Measurements from ENCODE around the gene LPAR2.
"Not testable (repeated sequence)": the region's sequence is repeated elsewhere in the genome, so short reads cannot be mapped to it uniquely, and the experiment has no call there.

The LPAR2 gene

DNA sequence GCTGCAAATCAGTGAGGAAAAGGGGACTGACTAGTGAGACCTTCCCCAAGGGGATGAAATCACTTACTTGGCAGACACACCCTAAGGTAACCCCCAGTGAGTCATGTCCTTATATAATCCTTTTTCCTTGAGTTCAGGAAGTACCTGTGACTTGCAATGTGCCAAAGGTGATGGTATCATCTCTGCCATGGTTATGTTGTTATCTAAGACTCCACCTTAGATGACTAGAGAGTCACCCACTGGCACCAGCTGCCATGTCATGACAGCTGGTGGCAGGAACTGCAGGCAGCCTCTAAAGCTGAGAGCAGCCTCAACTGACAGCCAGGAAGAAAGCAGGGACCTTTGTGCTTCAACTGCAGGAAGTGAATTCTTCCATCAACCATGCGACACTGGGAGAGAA, 22.0 kb downstream of the LPAR2 start:
- H3K4me1 ChIP-seq (ENCODE audit: insufficient read depth, low read length) = peaks cover 20% of the 10 kb centered on the region
- H3K36me3 ChIP-seq (ENCODE audit: insufficient read depth, low read length) = no peaks in the 10 kb centered on the region
- H3K9ac ChIP-seq (ENCODE audit: low read depth, low read length) = no peak overlapping the region
- H3K9me3 ChIP-seq (ENCODE audit: control insufficient read depth, insufficient read depth, low read length) = no peaks in the 10 kb centered on the region

DNA sequence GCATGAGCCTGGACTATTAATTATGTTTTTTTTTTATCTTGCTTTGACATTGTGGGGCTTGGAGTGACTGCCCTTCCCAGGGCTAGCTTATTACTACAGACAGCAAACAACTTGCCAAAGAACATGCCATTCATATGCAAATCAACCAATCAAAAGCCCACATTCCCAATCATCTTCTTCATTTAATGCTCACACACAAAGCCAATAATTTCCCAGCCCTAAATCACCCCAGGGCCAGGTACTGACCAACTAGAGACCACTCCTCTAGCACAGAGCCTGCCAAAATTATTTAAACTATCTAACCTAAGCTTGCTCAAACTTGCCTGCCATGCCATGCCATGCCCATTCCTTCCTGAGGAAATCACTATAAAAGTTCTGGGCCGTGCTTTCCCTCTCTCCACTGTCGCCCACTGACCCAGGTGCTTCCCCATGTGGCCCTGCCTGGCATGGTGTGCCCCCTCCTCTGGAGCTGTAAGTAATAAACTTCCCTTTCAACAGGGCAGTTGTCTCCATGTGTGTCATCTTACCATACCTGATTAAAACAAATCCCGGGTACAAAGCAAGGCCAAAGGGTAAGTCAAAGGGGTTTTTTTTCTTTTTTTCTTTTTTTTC, 25.2 kb downstream of the LPAR2 start:
- peaks cover 20% of the 10 kb centered on the region for H3K4me1 ChIP-seq (ENCODE audit: insufficient read depth, low read length)

DNA sequence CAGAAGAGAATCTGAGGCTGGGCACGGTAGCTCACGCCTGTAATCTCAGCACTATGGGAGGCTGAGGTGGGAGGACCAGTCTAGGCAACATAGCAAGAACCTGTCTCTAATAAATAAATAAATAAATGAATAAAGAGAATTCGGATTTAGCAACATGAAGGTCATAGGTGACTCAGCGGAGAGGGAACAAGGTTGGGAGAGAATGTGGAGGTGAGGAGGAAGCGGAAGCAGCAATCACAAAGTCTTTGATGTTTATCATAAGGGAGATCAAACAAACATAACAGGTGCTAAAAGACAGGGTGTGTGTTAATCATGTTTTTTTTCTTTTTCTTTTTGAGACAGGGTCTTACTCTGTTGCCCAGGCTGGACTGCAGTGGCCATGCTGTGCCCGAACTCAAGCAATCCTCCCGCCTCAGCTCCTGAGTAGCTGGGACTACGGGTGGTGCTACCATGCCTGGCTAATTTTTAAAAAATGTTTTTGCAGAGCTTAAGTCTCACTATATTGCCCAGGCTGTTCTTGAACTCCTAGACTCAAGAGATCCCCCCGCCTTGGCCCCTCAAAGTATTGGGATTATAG, 25.8 kb downstream of the LPAR2 start:
- Histone ChIP-seq H3K9me3 (ENCODE audit: control insufficient read depth, insufficient read depth, low read length) (no peaks in the 10 kb centered on the region), H3K36me3 (ENCODE audit: insufficient read depth, low read length) (no peaks in the 10 kb centered on the region), H3K4me1 (ENCODE audit: insufficient read depth, low read length) (peaks cover 20% of the 10 kb centered on the region), H3K9ac (ENCODE audit: low read depth, low read length) (no peak overlapping the region)

More for the DNA sequence above, 25.2 kb downstream of the LPAR2 start:
- no peaks in the 10 kb centered on the region for H3K9me3 ChIP-seq (ENCODE audit: control insufficient read depth, insufficient read depth, low read length)
- no peak overlapping the region for H3K9ac ChIP-seq (ENCODE audit: low read depth, low read length)
- H3K36me3 ChIP-seq (ENCODE audit: insufficient read depth, low read length) = no peaks in the 10 kb centered on the region

DNA sequence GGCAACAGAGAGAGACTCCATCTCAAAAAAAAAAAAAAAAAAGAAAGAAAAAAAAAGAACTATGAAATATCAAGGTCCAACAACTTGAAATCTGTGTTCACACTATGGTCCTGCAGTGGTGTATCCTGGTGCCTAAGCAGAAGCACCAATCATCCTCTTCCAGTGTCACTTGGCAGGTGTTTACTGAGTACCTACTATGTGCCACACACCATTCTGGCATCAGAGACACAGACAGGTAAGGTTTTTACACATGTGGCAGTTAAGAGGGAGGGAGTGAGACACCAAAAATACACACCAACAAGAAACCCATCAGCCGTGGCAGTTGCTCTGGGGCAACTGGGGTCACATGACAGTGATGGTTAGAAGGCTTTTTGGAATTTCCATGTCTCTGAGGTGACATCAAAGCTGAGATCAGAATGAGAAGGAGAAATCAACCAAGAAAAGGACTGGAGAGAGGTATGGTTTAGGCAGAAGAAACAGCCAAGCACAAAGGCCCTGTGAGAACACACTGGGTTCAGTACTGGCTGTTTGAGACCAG, 27.2 kb downstream of the LPAR2 start:
- Histone ChIP-seq H3K9ac (ENCODE audit: low read depth, low read length) (no peak overlapping the region), H3K36me3 (ENCODE audit: insufficient read depth, low read length) (no peaks in the 10 kb centered on the region), H3K4me1 (ENCODE audit: insufficient read depth, low read length) (peaks cover 15% of the 10 kb centered on the region; the same call in 1 of the 2 replicates), H3K9me3 (ENCODE audit: control insufficient read depth, insufficient read depth, low read length) (no peaks in the 10 kb centered on the region)

DNA sequence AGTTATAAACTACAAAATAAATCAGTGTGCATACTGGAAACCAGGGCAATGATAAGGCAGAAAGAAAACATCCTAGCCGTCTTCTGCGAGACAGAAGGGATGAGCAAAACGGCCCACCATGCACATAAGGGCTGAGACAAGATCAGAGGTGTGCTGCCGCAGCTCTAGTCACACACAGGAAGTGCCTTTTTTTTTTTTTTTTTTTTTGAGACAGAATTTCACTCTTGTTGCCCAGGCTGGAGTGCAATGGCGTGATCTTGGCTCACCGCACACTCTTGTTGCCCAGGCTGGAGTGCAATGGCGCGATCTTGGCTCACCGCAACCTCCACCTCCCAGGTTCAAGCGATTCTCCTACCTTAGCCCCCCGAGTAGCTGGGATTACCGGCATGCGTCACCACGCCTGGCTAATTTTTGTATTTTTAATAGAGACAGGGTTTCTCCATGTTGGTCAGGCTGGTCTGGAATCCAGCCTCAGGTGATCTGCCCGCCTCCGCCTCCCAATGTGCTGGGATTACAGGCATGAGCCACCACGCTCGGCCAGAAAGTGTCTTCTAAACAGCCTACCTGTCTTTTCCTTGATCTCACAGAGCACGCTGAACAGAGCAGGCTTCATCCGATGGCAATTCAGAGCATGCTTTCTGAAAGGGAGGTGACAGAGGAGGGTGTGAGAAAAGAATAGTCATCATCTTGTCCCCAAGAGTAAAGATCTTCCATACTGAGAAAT, 29.1 kb downstream of the LPAR2 start:
- H3K9ac ChIP-seq (ENCODE audit: low read depth, low read length); H3K36me3 ChIP-seq (ENCODE audit: insufficient read depth, low read length); H3K9me3 ChIP-seq (ENCODE audit: control insufficient read depth, insufficient read depth, low read length): not testable (repeated sequence)
- H3K4me1 ChIP-seq (ENCODE audit: insufficient read depth, low read length) = peaks cover 15% of the 10 kb centered on the region; the same call in 1 of the 2 replicates

DNA sequence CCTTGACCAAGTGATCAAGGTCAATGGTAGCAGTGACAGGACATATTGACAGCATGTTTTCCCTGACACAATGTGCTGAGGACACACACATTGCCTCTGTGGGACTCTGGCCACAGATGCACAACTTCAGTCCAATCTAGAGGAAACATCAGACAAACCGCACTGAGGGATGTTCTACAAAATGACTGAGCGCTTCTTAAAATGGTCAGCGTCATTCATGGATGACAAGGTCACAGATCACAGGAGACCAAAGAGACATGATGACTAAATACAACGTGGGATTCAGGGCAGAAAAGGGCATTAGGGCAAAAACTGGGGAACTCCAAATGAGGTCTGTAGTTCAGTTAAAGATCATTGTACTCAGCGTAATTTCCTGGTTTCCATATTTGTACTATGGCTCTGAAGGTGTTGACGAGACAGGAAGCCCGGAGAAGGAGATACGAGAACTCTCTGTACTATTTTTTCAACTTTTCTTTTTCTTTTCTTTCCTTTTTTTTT, 30.2 kb downstream of the LPAR2 start:
- no peak overlapping the region for H3K9ac ChIP-seq (ENCODE audit: low read depth, low read length)
- H3K4me1 ChIP-seq (ENCODE audit: insufficient read depth, low read length) = peaks cover 12% of the 10 kb centered on the region; the same call in 1 of the 2 replicates
- no peaks in the 10 kb centered on the region for H3K36me3 ChIP-seq (ENCODE audit: insufficient read depth, low read length)
- H3K9me3 ChIP-seq (ENCODE audit: control insufficient read depth, insufficient read depth, low read length) = no peaks in the 10 kb centered on the region

DNA sequence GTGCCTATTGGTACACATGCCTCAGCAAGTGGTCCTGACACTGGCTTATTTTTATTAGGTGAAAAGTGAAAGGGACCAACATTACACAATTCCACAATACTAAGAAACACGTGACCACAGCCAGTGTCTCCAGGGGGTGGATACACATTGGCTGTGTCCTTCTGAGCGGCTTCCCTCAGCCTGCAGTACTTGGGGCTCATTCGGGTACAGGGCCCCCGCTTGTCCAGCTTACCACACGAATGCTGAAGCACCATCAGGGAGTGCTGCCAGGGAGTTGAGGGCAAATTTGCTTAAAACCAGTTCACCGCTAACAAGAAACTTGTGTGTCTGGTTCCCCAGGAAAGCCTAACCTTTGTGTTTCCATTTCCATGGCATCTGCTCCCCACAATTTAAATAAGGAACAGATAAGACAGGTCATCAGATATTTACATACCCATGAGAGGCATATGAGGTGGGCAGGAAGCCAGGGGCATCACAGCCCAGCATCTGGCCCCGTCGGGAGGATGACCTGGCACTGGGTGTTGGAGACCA, 32.8 kb downstream of the LPAR2 start:
- Histone ChIP-seq H3K9me3 (ENCODE audit: control insufficient read depth, insufficient read depth, low read length) (no peaks in the 10 kb centered on the region), H3K4me1 (ENCODE audit: insufficient read depth, low read length) (peaks cover 19% of the 10 kb centered on the region), H3K36me3 (ENCODE audit: insufficient read depth, low read length) (no peaks in the 10 kb centered on the region), H3K9ac (ENCODE audit: low read depth, low read length) (no peak overlapping the region)

DNA sequence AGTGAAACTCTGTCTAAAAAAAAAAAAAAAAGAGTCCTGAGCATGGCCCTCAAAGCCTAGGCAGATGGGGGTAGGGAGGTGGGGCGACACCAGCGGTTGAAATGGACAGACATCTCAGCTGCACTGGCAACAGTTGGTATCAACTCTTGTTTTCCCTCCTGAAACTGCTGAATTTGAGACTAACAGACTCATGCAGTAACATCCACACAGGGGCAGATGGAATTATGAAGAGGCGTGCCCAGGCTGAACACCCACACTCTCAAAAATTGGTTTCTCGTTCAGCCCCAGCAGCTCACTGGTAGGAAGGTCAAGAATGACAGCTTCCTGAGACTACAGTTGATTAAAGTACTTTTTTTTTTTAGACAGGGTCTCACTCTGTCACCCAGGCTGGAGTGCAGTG, 33.6 kb downstream of the LPAR2 start:
- peaks cover 19% of the 10 kb centered on the region for H3K4me1 ChIP-seq (ENCODE audit: insufficient read depth, low read length)
- no peaks in the 10 kb centered on the region for H3K9me3 ChIP-seq (ENCODE audit: control insufficient read depth, insufficient read depth, low read length)
- H3K9ac ChIP-seq (ENCODE audit: low read depth, low read length) = no peak overlapping the region
- H3K36me3 ChIP-seq (ENCODE audit: insufficient read depth, low read length) = no peaks in the 10 kb centered on the region

DNA sequence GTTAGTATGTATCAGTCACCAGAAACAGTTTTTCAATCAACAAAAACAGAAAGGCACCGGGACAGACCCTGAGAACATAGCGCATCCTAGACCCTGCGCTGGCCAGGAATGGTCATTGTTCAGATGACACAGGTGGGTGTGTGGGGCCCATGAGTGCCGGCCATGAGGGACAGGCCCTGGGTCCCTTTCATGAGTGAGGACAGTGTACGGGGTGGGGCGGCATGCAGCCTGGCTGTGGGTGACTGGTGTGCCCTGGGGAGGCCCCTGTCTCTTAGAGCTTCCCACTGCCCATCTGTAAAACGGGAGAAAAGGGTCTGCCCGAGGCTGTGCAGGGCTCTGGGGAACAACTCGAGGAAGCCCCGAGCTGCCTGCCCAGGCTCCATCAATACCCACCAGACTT, 35.3 kb downstream of the LPAR2 start:
- peaks cover 19% of the 10 kb centered on the region for H3K4me1 ChIP-seq (ENCODE audit: insufficient read depth, low read length)
- no peaks in the 10 kb centered on the region for H3K36me3 ChIP-seq (ENCODE audit: insufficient read depth, low read length)
- no peak overlapping the region for H3K9ac ChIP-seq (ENCODE audit: low read depth, low read length)
- no peaks in the 10 kb centered on the region for H3K9me3 ChIP-seq (ENCODE audit: control insufficient read depth, insufficient read depth, low read length)

DNA sequence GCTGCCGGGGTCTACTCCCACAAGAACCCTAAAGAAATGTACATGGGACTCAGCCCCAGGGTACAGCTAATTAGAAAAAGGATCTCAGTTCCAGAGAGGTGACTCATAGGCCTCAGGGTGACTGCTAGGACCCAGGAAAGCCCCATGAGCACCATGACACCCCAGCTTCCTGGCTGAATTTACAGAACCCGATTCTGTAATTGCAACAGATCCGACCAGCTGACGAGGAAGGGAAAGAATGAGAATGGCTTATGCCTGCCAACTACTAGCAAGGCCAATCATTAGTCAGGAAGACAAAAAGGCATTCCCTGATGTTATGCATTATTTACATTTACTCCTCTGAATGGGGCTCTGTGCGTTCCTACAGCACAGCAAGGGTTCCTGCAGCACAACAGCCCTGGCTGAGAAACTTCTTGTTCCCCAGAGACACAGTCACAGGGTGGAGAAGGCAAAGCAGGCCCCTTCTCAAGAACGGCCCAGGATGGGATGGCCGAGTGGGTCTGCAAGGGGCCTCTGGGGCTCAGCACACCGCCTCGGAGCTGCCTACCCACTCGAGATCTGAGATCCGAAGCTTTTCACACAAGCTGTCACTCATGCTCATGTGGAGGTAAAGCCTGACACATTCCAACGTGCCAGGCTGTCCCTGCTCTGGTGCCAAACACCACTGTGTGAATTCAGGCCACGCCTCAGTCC, 36.7 kb downstream of the LPAR2 start:
- Histone ChIP-seq H3K4me1 (ENCODE audit: insufficient read depth, low read length) (peaks cover 19% of the 10 kb centered on the region), H3K36me3 (ENCODE audit: insufficient read depth, low read length) (no peaks in the 10 kb centered on the region), H3K9ac (ENCODE audit: low read depth, low read length) (peak overlapping the region; percentile 1; the same call in 1 of the 2 replicates), H3K9me3 (ENCODE audit: control insufficient read depth, insufficient read depth, low read length) (no peaks in the 10 kb centered on the region)

DNA sequence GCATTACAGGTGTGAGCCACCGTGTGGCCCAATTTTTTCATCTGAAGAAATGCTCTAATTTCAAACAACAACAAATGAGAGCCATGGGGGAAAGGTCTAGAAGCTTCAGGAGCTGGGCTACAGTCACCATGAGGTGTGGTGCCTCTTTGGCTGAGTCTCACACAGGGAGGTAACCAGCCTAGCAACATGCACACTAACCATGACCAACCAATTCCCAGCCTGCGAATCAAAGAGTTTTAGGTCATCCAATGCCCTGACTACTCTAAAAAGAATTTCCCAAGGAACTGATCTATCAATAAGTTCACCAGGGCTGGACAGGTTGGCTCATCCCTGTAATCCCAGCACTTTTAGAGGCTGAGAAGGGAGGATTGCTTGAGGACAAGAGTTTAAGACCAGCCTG, 39.5 kb downstream of the LPAR2 start:
- Histone ChIP-seq H3K9ac (ENCODE audit: low read depth, low read length) (no peak overlapping the region), H3K4me1 (ENCODE audit: insufficient read depth, low read length) (peaks cover 19% of the 10 kb centered on the region), H3K9me3 (ENCODE audit: control insufficient read depth, insufficient read depth, low read length) (no peaks in the 10 kb centered on the region), H3K36me3 (ENCODE audit: insufficient read depth, low read length) (no peaks in the 10 kb centered on the region)

DNA sequence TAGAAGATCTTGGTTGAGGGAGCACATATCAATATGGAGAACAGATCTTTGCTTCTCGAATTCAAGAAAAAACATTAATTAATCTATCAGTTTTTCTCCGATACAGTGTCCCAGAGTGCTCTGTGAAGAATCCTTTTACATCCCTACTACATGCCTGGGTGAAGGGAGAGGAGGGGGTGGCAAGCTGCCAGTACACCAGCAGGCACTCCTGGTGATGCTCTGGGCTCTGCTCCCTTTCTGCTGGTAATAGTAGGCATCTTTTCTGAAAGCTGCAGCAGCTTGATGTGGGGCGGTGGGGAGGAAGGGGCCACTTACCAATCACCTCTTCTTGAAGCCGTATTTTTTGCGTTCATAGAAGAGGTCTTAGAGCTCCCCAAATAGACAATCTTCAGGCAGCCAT, 40.2 kb downstream of the LPAR2 start:
- H3K36me3 ChIP-seq (ENCODE audit: insufficient read depth, low read length) = no peaks in the 10 kb centered on the region
- peaks cover 19% of the 10 kb centered on the region for H3K4me1 ChIP-seq (ENCODE audit: insufficient read depth, low read length)
- H3K9ac ChIP-seq (ENCODE audit: low read depth, low read length) = no peak overlapping the region
- H3K9me3 ChIP-seq (ENCODE audit: control insufficient read depth, insufficient read depth, low read length) = no peaks in the 10 kb centered on the region

DNA sequence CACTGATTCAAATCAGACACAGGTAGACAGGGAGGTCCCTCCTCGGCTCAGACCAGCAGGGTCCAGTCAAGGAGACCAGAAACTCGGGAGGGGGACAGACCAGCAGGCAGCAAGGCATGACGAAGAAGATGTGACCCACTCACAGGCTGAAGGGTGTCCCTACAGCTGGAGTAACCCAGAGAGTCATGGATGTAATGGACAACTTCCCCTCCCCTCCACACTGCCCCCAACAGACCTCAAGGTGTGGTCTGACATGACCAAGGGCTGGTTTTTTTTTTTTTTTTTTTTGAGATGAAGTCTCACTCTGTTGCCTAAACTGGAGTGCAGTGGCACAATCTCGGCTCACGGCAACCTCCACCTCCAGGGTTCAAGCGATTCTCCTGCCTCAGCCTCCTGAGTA, 43.7 kb downstream of the LPAR2 start:
- Histone ChIP-seq H3K36me3 (ENCODE audit: insufficient read depth, low read length) (no peaks in the 10 kb centered on the region), H3K4me1 (ENCODE audit: insufficient read depth, low read length) (no peaks in the 10 kb centered on the region), H3K9me3 (ENCODE audit: control insufficient read depth, insufficient read depth, low read length) (no peaks in the 10 kb centered on the region), H3K9ac (ENCODE audit: low read depth, low read length) (no peak overlapping the region)

DNA sequence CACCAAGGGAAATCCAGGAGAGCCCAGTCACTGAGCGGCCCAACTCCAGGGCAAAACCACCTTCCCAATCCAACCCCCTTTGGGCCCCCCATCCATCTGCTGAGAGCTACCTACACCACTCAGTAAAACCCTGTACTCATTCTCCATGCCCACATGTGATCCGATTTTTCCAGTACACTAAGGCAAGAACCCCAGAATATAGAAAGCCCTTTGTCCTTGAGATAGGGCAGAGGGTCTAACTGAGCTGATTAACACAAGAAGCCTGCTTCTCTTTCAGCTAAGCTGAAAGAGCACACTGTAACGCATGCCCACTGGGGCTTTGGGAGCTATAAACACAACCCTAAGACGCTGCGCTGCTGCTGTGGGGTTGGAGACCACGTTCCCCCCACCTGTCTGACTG, 45.5 kb downstream of the LPAR2 start:
- H3K9ac ChIP-seq (ENCODE audit: low read depth, low read length) = no peak overlapping the region

More for the DNA sequence above, 45.5 kb downstream of the LPAR2 start:
- H3K9me3 ChIP-seq (ENCODE audit: control insufficient read depth, insufficient read depth, low read length) = no peaks in the 10 kb centered on the region
- no peaks in the 10 kb centered on the region for H3K4me1 ChIP-seq (ENCODE audit: insufficient read depth, low read length)
- no peaks in the 10 kb centered on the region for H3K36me3 ChIP-seq (ENCODE audit: insufficient read depth, low read length)

Data from ES-I3 (cell line).